Measurements from ENCODE around the gene EIF4EBP3. TPM values are rescaled to one million over a fixed set of nuclear protein-coding genes. Genes with fewer than 3 reads are reported as not detected.
"Not testable (repeated sequence)": the region's sequence is repeated elsewhere in the genome, so short reads cannot be mapped to it uniquely, and the experiment has no call there.

EIF4EBP3 gene
- total RNA-seq, 4 donors from 2014 or later, result 19.2 to 46.1 (median 30.3) TPM

GRCh38 chr5:140574165-140574564 is 26.7 kb downstream of the EIF4EBP3 start:
- no peak for TF ChIP-seq EP300 (IDR thresholded peaks at IDR 0.05)
- no peak for TF ChIP-seq POLR2A (IDR thresholded peaks at IDR 0.05)
- no peak for TF ChIP-seq POLR2AphosphoS5 (IDR thresholded peaks at IDR 0.05)
- no peak for TF ChIP-seq CTCF (IDR thresholded peaks at IDR 0.05)
- Histone ChIP-seq H3K4me3 (no peak overlapping the region), H3K27ac (no peak overlapping the region), H3K9me3 (no peaks in the 10 kb centered on the region), H3K36me3 (peaks cover 8% of the 10 kb centered on the region), H3K27me3 (no peaks in the 10 kb centered on the region), H3K4me1 (peaks cover 5% of the 10 kb centered on the region)
- WGBS, result 56% methylated on average over 3 of the region's 3 CpGs
- no peak for DNase-seq (ENCODE audit: low spot score in 2 of 2)

GRCh38 chr5:140575309-140575708 is 27.8 kb downstream of the EIF4EBP3 start:
- no peak for DNase-seq (ENCODE audit: low spot score in 2 of 2)
- Histone ChIP-seq H3K4me1 (peaks cover 5% of the 10 kb centered on the region), H3K36me3 (peaks cover 2% of the 10 kb centered on the region), H3K27me3 (no peaks in the 10 kb centered on the region), H3K27ac (no peak overlapping the region), H3K4me3 (no peak overlapping the region), H3K9me3 (no peaks in the 10 kb centered on the region)
- TF ChIP-seq POLR2AphosphoS5 (IDR thresholded peaks at IDR 0.05) (no peak), EP300 (IDR thresholded peaks at IDR 0.05) (no peak), POLR2A (IDR thresholded peaks at IDR 0.05) (no peak), CTCF (IDR thresholded peaks at IDR 0.05) (peak in 1 of 2 donors; percentile 27)
- WGBS, result 89% methylated on average over 8 of the region's 8 CpGs

- H3K36me3 ChIP-seq, result no peaks in the 10 kb centered on the region
- H3K9me3 ChIP-seq, result no peaks in the 10 kb centered on the region
- no peaks in the 10 kb centered on the region for H3K27me3 ChIP-seq
- TF ChIP-seq EP300 (IDR thresholded peaks at IDR 0.05) (no peak), POLR2AphosphoS5 (IDR thresholded peaks at IDR 0.05) (no peak), POLR2A (IDR thresholded peaks at IDR 0.05) (no peak), CTCF (IDR thresholded peaks at IDR 0.05) (no peak)
- H3K27ac ChIP-seq, result no peak overlapping the region
- DNase-seq (ENCODE audit: low spot score in 2 of 2), result no peak
- WGBS, result 62% methylated on average over 2 of the region's 2 CpGs
- H3K4me3 ChIP-seq, result no peak overlapping the region
- no peaks in the 10 kb centered on the region for H3K4me1 ChIP-seq
These were observed 29.3 kb downstream of the EIF4EBP3 start for GRCh38 chr5:140576776-140577201.

GRCh38 chr5:140579188-140579747 is 31.8 kb downstream of the EIF4EBP3 start:
- not testable (repeated sequence) for H3K27ac ChIP-seq; H3K9me3 ChIP-seq; H3K36me3 ChIP-seq; H3K4me3 ChIP-seq; H3K27me3 ChIP-seq; DNase-seq (ENCODE audit: low spot score in 2 of 2); H3K4me1 ChIP-seq
- WGBS, result 87% methylated on average over 6 of the region's 6 CpGs

DNA sequence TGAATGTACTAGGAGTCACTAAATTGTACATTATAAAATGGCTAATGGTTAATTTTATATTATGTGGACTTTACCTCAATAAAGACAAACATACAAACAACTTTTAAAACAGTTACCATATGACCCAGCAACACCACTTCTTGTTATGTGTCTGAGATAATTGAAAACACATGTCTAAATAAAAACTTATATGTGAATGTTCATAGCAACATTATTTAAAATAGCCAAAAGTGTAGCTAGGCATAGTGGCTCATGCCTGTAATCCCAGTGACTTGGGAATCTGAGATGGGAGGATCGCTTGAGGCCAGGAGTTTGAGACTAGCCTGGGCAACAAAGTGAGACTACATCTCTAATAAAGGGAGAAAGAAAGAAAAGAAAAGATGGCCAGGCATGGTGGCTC is 40.0 kb downstream of the EIF4EBP3 start:
- Histone ChIP-seq H3K9me3 (peaks cover 3% of the 10 kb centered on the region), H3K27ac (no peak overlapping the region), H3K36me3 (no peaks in the 10 kb centered on the region), H3K4me3 (no peak overlapping the region), H3K27me3 (no peaks in the 10 kb centered on the region), H3K4me1 (peaks cover 16% of the 10 kb centered on the region)
- no peak for DNase-seq (ENCODE audit: low spot score in 2 of 2)
- TF ChIP-seq POLR2AphosphoS5 (IDR thresholded peaks at IDR 0.05) (no peak), POLR2A (IDR thresholded peaks at IDR 0.05) (no peak), CTCF (IDR thresholded peaks at IDR 0.05) (no peak), EP300 (IDR thresholded peaks at IDR 0.05) (no peak)
- 100% methylated on average over 1 of the region's 1 CpG for WGBS
